Lung (tissue), 12 donors: ENCODE data around the gene RAET1G. TPM values are rescaled to one million over a fixed set of nuclear protein-coding genes. Genes with fewer than 3 reads are reported as not detected.
"Not testable (repeated sequence)": the region's sequence is repeated elsewhere in the genome, so short reads cannot be mapped to it uniquely, and the experiment has no call there.

Source experiments
- ATAC-seq: fragments of 200-7000 bp; cut with Tn5 transposase; one replicate; pipeline ENCODE4 v1.9.1; 2020; ENCODE audit warnings: moderate number of reproducible peaks; ENCODE audit not compliant: insufficient read depth, low FRiP score
- DNase-seq, 3 donors: peaks; one replicate each; pipeline ENCODE4 v3.0.0-alpha.2; 2013 to 2017
- H3K27ac ChIP-seq, 2 donors: one replicate each; pipeline ENCODE4 v1.5.1; 2013; ENCODE audit warnings: mild to moderate bottlenecking in 2 of 2, moderate library complexity in 2 of 2, control low read depth in 1 of 2, inconsistent platforms in 1 of 2, low read depth in 1 of 2, low read length in 1 of 2
- H3K27me3 ChIP-seq, 3 donors: one replicate each; pipeline ENCODE4 v1.5.1; 2013; ENCODE audit warnings: low read length in 2 of 3; ENCODE audit not compliant: control insufficient read depth in 3 of 3, insufficient read depth in 3 of 3
- H3K36me3 ChIP-seq, 4 donors: one replicate each; pipeline ENCODE4 v1.5.1; 2013; ENCODE audit warnings: low read length in 4 of 4, mild to moderate bottlenecking in 1 of 4, moderate library complexity in 1 of 4; ENCODE audit not compliant: control insufficient read depth in 4 of 4, insufficient read depth in 4 of 4
- H3K4me1 ChIP-seq, 5 donors: one replicate each; pipeline ENCODE4 v1.5.1; 2013; ENCODE audit warnings: low read length in 5 of 5, mild to moderate bottlenecking in 2 of 5, moderate library complexity in 1 of 5; ENCODE audit not compliant: control insufficient read depth in 5 of 5, insufficient read depth in 5 of 5
- H3K4me3 ChIP-seq: one replicate; pipeline ENCODE4 v1.5.1; 2013; ENCODE audit warnings: mild to moderate bottlenecking, control low read depth, moderate library complexity
- H3K9ac ChIP-seq, 2 donors: one replicate each; pipeline ENCODE4 v1.5.1; 2013; ENCODE audit warnings: low read length in 2 of 2, control low read depth in 1 of 2; ENCODE audit not compliant: insufficient read depth in 1 of 2
- H3K9me3 ChIP-seq, 4 donors: one replicate each; pipeline ENCODE4 v1.5.1; 2013; ENCODE audit warnings: low read length in 3 of 4, mild to moderate bottlenecking in 1 of 4, moderate library complexity in 1 of 4; ENCODE audit not compliant: control insufficient read depth in 4 of 4, insufficient read depth in 3 of 4
- WGBS, 2 donors: extraction: QIAGEN DNeasy Blood & Tissue Kit; methylation state at CpG; one replicate each; pipeline ENCODE4 v1.1.7; 2013; 5-methylcytosine and 5-hydroxymethylcytosine counted together
- polyA plus RNA-seq, 2 donors: library from polyadenylated mRNA; stranded (reverse); fragments of 200-250 nt; gene quantifications; one replicate each; pipeline ENCODE4 v1.2.1, GENCODE V29; 2013
- total RNA-seq, 2 donors: library from RNA; depleted of rRNA in 1 of 2; stranded (reverse); fragments of >200 nt in 1 of 2; gene quantifications; one replicate each; pipeline ENCODE4 v1.2.1, GENCODE V29; 2014 to 2021
- TF ChIP-seq, protein P1 (sequence below): IDR thresholded peaks from 2 replicates; pipeline ENCODE4 v1.5.1; 2012; ENCODE audit warnings: mild to moderate bottlenecking; ENCODE audit errors: control extremely low read depth, extremely low read depth
- donor health status: control.
- donor health status: control.
- donor health status: Bipolar disorder and iron deficiency.
- donor health status: healthy.
- donor health status: DM: yes; HTN: yes; CAD: no.

RAET1G gene
- total and polyA plus RNA-seq, 4 donors, result 0.32 to 1.8 (median 0.99) TPM

DNA sequence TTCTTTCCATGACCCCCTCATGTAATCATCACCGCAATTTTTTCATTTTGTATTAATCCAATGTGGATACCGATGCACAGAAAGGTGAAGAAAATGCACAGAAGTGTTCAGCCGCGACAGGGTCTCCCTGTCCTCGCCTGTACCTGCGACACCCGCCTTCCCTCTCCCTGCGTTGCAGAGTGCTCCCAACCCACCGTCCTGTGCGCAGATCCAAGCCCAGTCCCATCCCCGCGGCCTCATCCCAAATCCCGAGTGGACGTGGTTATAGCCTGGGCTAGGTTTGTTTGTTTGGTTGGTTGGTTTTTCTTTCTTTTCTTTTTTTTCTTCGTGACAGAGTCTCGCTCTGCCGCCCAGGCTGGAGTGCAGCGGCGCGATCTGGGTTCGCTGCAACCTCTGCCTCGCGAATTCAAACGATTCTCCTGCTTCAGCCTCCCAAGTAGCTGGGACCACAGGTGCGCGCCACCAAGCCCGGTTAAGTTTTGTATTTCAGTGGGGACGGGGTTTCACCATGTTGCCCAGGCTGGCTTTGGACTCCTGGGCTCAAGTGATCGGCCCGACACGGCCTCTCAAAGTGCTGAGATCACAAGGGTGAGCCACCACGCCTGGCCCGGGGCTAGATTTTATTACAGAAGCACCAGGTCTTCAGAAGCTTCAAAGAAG lies 536 bp upstream of the RAET1G start:
- no peaks in the 10 kb centered on the region for H3K36me3 ChIP-seq
- DNase-seq, result no peak
- TF ChIP-seq, protein P1, sequence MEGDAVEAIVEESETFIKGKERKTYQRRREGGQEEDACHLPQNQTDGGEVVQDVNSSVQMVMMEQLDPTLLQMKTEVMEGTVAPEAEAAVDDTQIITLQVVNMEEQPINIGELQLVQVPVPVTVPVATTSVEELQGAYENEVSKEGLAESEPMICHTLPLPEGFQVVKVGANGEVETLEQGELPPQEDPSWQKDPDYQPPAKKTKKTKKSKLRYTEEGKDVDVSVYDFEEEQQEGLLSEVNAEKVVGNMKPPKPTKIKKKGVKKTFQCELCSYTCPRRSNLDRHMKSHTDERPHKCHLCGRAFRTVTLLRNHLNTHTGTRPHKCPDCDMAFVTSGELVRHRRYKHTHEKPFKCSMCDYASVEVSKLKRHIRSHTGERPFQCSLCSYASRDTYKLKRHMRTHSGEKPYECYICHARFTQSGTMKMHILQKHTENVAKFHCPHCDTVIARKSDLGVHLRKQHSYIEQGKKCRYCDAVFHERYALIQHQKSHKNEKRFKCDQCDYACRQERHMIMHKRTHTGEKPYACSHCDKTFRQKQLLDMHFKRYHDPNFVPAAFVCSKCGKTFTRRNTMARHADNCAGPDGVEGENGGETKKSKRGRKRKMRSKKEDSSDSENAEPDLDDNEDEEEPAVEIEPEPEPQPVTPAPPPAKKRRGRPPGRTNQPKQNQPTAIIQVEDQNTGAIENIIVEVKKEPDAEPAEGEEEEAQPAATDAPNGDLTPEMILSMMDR, result no peak
- H3K9me3 ChIP-seq, result peaks cover 0 to 2% (median 0%) of the 10 kb centered on the region in 4 donors
- no peak overlapping the region for H3K4me3 ChIP-seq
- WGBS, 2 donors, result 22 to 28% methylated on average over 33 of the region's 33 CpGs
- no peak for ATAC-seq
- H3K4me1 ChIP-seq, result peaks cover 0 to 18% (median 0%) of the 10 kb centered on the region in 5 donors
- peak overlapping the region in 1 of 2 donors; percentile 46 for H3K9ac ChIP-seq
- no peak overlapping the region for H3K27ac ChIP-seq
- peaks cover 0 to 6% (median 3%) of the 10 kb centered on the region in 3 donors for H3K27me3 ChIP-seq

DNA sequence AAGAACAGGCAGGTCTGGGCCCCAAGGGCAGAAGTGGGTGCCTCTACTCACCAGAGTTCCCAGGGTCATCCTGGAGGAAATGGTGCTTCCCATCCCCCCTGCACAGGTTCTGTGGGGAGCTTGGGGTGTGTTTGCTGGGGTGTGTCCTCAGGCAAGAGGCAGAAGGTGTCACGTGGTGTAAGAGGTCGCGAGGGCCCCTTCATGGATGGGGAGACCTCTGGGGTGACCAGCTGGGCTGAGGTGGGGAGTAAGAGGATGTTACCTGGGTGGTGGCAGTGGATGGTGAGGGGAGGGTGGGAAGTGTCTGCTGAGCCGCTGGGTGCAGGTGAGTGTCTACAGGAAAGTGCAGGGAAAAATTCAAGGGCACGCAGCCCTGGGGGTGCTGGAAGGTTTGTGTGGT lies 830 bp downstream of the RAET1G start:
- not testable (repeated sequence) for H3K4me3 ChIP-seq
- WGBS, 2 donors, result 52 to 53% methylated on average over 5 of the region's 5 CpGs

GRCh38 chr6:149921361-149921760 lies 1.6 kb downstream of the RAET1G start:
- H3K9me3 ChIP-seq, result peaks cover 0 to 2% (median 0%) of the 10 kb centered on the region in 4 donors
- TF ChIP-seq, protein P1, result no peak
- no peaks in the 10 kb centered on the region for H3K36me3 ChIP-seq
- no peak overlapping the region for H3K9ac ChIP-seq
- ATAC-seq, result no peak
- WGBS, 2 donors, result 90 to 98% methylated on average over 6 of the region's 6 CpGs
- H3K4me1 ChIP-seq, result peaks cover 0 to 18% (median 0%) of the 10 kb centered on the region in 5 donors
- no peak overlapping the region for H3K4me3 ChIP-seq
- no peak overlapping the region for H3K27ac ChIP-seq
- H3K27me3 ChIP-seq, result peaks cover 0 to 6% (median 3%) of the 10 kb centered on the region in 3 donors
- DNase-seq, result no peak

More for the DNA sequence above, 830 bp downstream of the RAET1G start:
- not testable (repeated sequence) for H3K27me3 ChIP-seq, ATAC-seq, H3K9ac ChIP-seq, DNase-seq, H3K9me3 ChIP-seq, H3K36me3 ChIP-seq, H3K27ac ChIP-seq
- H3K4me1 ChIP-seq, result peaks cover 0 to 18% (median 0%) of the 10 kb centered on the region in 5 donors

DNA sequence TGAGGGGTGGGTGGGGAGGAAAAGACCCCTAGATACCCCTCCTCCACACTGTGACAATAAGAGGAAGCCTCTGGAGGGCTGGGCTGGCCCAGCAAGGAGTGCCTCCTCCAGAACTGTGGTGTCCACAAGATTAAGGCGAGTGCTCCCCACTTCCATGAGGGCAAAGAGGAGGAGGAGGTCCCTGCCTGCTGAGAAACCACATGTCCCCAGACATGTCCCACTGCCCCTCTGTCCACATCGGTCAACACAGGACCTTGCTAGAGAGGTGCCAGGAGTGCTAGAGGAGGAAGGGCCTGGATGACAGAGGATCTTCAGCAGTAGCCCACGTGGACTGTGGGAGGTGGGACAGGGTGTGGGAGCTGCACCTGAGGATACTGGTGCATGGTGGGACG lies 3.1 kb downstream of the RAET1G start:
- H3K27ac ChIP-seq, result no peak overlapping the region
- no peak for DNase-seq
- WGBS, 2 donors, result 89 to 96% methylated on average over 4 of the region's 4 CpGs

GRCh38 chr6:149919126-149919833 lies 3.6 kb downstream of the RAET1G start:
- H3K36me3 ChIP-seq, H3K4me3 ChIP-seq, ATAC-seq, H3K27me3 ChIP-seq, H3K9me3 ChIP-seq, H3K27ac ChIP-seq, DNase-seq, H3K4me1 ChIP-seq, H3K9ac ChIP-seq: not testable (repeated sequence)
- WGBS, 2 donors, result 83 to 85% methylated on average over 10 to 11 of the region's 11 CpGs

More for the DNA sequence above, 3.1 kb downstream of the RAET1G start:
- ATAC-seq, result no peak
- peaks cover 0 to 2% (median 0%) of the 10 kb centered on the region in 4 donors for H3K9me3 ChIP-seq
- peaks cover 0 to 6% (median 3%) of the 10 kb centered on the region in 3 donors for H3K27me3 ChIP-seq
- TF ChIP-seq, protein P1, result no peak
- H3K9ac ChIP-seq, result no peak overlapping the region
- H3K4me3 ChIP-seq, result no peak overlapping the region
- H3K36me3 ChIP-seq, result no peaks in the 10 kb centered on the region
- H3K4me1 ChIP-seq, result peaks cover 0 to 10% (median 0%) of the 10 kb centered on the region in 5 donors
